ENCODE results near the gene NDST1.

Gene NDST1

DNA sequence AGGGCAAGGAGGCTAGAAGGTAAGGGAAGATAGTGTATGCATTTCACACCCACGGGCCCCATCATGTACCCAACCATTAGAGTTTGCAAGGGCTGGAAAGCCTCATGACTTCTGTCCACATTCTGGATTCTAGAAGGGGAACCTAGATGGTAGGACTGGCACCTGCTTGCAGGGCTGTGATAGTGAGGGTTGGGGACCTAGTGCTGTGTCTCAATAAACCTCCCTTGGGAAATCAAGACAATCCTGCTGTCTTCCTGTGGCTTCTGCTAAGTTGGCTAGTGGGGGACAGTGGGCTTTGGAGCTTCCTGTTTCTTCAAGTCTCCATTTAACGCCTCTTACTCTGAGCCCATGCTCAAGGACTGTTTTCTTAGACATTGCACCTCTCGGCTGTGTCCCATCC lies 88.9 kb downstream of the NDST1 start:
- no peak for DNase-seq (ENCODE audit: low spot score)
- TF ChIP-seq, protein P1, sequence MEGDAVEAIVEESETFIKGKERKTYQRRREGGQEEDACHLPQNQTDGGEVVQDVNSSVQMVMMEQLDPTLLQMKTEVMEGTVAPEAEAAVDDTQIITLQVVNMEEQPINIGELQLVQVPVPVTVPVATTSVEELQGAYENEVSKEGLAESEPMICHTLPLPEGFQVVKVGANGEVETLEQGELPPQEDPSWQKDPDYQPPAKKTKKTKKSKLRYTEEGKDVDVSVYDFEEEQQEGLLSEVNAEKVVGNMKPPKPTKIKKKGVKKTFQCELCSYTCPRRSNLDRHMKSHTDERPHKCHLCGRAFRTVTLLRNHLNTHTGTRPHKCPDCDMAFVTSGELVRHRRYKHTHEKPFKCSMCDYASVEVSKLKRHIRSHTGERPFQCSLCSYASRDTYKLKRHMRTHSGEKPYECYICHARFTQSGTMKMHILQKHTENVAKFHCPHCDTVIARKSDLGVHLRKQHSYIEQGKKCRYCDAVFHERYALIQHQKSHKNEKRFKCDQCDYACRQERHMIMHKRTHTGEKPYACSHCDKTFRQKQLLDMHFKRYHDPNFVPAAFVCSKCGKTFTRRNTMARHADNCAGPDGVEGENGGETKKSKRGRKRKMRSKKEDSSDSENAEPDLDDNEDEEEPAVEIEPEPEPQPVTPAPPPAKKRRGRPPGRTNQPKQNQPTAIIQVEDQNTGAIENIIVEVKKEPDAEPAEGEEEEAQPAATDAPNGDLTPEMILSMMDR (IDR thresholded peaks at IDR 0.05; ENCODE audit: borderline replicate concordance, control extremely low read depth, extremely low read depth, insufficient read depth, missing control alignments), result no peak
- in situ Hi-C loops (cut with MboI; ENCODE audit: low sequenced_read_pairs, unreplicated experiment), result no loop called here

DNA sequence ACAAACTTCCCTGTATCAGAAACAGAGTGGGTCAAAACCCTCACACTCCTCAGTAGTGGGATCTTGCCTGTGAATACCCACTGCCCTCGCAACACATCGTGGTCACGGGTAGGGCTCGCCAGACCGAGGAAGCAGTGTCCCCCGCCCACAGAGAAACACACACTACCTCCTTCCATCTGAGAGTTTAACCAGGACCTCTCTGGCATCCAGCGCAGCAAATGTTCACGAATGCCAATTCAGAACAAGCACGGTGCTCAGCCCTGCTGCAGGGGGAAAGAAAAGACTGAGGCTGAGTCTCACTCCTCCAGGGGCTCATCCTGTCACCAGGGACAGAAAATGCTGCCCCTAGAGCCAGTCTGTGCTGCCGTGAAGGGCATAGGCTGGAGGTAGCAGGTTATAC lies 90.1 kb downstream of the NDST1 start:
- in situ Hi-C loops (cut with MboI; ENCODE audit: low sequenced_read_pairs, unreplicated experiment), result no loop called here
- DNase-seq (ENCODE audit: low spot score), result no peak
- TF ChIP-seq, protein P1 (IDR thresholded peaks at IDR 0.05; ENCODE audit: borderline replicate concordance, control extremely low read depth, extremely low read depth, insufficient read depth, missing control alignments), result no peak

GRCh38 chr5:150598821-150599273 lies 90.9 kb downstream of the NDST1 start:
- in situ Hi-C loops (cut with MboI; ENCODE audit: low sequenced_read_pairs, unreplicated experiment), result no loop called here
- no peak for DNase-seq (ENCODE audit: low spot score)
- TF ChIP-seq, protein P1 (IDR thresholded peaks at IDR 0.05; ENCODE audit: borderline replicate concordance, control extremely low read depth, extremely low read depth, insufficient read depth, missing control alignments), result no peak

DNA sequence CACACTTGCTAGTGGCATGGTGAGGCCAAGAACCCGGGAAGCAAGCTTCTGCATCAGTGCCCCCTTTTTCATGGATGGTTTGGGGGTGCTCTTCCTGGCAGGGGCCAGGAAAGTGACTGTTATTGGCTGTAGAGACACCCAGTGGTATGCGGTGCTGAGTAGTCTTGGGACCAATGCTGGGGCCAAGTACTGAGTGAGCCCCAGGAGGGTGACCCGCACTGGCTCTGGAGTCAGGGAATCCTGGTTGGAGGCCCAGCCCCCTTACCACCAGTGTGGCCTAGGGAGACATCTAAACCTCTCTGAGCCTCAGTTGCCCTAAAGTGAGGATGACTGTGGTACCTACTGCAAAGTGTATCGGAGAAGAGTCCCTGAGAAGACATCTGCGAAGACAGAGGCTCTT lies 91.3 kb downstream of the NDST1 start:
- TF ChIP-seq, protein P1 (IDR thresholded peaks at IDR 0.05; ENCODE audit: borderline replicate concordance, control extremely low read depth, extremely low read depth, insufficient read depth, missing control alignments), result no peak
- in situ Hi-C loops (cut with MboI; ENCODE audit: low sequenced_read_pairs, unreplicated experiment), result no loop called here
- DNase-seq (ENCODE audit: low spot score), result no peak

GRCh38 chr5:150599917-150600511 lies 92.1 kb downstream of the NDST1 start:
- DNase-seq (ENCODE audit: low spot score), result no peak
- in situ Hi-C loops (cut with MboI; ENCODE audit: low sequenced_read_pairs, unreplicated experiment), result no loop called here
- TF ChIP-seq, protein P1 (IDR thresholded peaks at IDR 0.05; ENCODE audit: borderline replicate concordance, control extremely low read depth, extremely low read depth, insufficient read depth, missing control alignments), result no peak

DNA sequence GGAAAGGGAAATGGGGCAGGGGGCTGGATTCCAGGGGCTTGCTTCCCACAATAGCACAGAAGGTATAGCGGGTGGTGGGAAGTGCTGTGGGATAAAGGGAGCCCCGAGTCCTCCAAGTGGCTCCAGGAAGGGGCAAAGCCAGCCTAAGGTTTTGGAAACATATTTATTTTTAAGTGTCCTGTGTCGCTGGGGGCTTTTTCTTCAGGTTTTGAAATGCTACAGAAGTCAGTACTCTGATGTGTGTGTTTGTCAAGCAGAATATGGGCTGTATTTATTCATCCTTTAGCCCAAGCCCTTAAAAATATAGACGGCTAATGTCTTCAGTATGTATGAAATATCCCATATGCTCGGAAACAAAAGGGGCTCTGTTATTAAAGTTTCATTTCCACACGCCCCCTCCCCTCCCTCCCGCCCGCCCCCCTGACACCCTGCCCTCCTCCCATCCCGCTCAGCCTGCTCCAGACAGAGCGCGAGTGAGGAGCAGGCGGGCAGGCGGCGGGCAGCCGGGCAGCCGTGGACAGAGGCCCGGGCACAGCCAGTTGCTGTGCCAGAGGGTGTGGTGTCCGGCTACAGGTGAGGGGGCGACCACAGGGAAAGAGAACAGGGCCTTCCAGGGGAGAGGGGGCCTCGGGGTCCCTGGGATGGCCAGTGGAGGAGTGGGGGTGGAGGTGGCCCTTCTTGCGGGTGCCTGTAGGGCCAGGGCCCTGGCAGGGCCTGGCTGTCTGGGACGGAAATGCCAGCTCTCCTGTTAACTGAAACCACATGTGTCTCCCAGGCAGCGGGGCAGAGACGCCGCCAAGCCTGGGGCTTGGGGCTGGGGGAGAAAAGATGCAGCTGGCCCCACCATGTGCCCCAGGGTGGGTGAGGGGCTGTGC lies 92.9 kb downstream of the NDST1 start:
- DNase-seq (ENCODE audit: low spot score), result no peak
- TF ChIP-seq, protein P1 (IDR thresholded peaks at IDR 0.05; ENCODE audit: borderline replicate concordance, control extremely low read depth, extremely low read depth, insufficient read depth, missing control alignments), result no peak
- in situ Hi-C loops (cut with MboI; ENCODE audit: low sequenced_read_pairs, unreplicated experiment), result no loop called here

All from GM13976 (cell line).